Prostate gland (tissue), 2 donors: ENCODE results near the gene BCAM. TPM values are rescaled to one million over a fixed set of nuclear protein-coding genes. Genes with fewer than 3 reads are reported as not detected.

ENCODE experiments used
- DNase-seq: peaks from one replicate; pipeline ENCODE4 v3.0.0-alpha.2; 2019; ENCODE audit warnings: low spot score
- H3K27ac ChIP-seq, 2 donors: fragments of 200-600 bp; sonication (generic); 2 replicates each; pipeline ENCODE4 v1.5.1; 2017 to 2019
- H3K27me3 ChIP-seq: fragments of 200-600 bp; sonication (generic); replicated peaks from 2 replicates; pipeline ENCODE4 v1.5.1; 2019; ENCODE audit not compliant: insufficient read depth
- H3K36me3 ChIP-seq, 2 donors: fragments of 200-600 bp; sonication (generic); 1 replicate in 1 of 2; 2 replicates in 1 of 2; pipeline versions ENCODE4 v1.5.1 to v1.8.1; 2017 to 2019
- H3K4me1 ChIP-seq: fragments of 200-600 bp; sonication (generic); replicated peaks from 2 replicates; pipeline ENCODE4 v1.5.1; 2019
- H3K4me3 ChIP-seq, 2 donors: fragments of 200-600 bp; sonication (generic); 2 replicates each; pipeline ENCODE4 v1.5.1; 2017 to 2019
- H3K9me3 ChIP-seq: fragments of 200-600 bp; sonication (generic); 2 replicates; pipeline ENCODE4 v1.5.1; 2017
- CTCF ChIP-seq, 4 experiments: fragments of 200-600 bp in 2 of 4; fragments of 450-650 bp in 2 of 4; sonication (generic) in 2 of 4; IDR thresholded peaks; 1 replicate in 3 of 4; 2 replicates in 1 of 4; pipeline ENCODE4 v1.5.1; 2016 to 2019; ENCODE audit warnings: antibody characterized with exemption in 4 of 4, mild to moderate bottlenecking in 2 of 4, moderate library complexity in 2 of 4
- POLR2A ChIP-seq: fragments of 450-650 bp; IDR thresholded peaks from one replicate; pipeline ENCODE4 v1.6.1; 2016; ENCODE audit warnings: antibody characterized with exemption, mild to moderate bottlenecking
- POLR2AphosphoS5 ChIP-seq: sonication (generic); formaldehyde crosslinking; IDR thresholded peaks from one replicate; pipeline ENCODE4 v1.6.1; 2017; ENCODE audit warnings: antibody characterized with exemption
- WGBS: methylation state at CpG from one replicate; pipeline ENCODE4 v1.1.5; 2018; 5-methylcytosine and 5-hydroxymethylcytosine counted together
- intact Hi-C: fragments of 100-400 bp; cut with DNase I; formaldehyde crosslinking; loops from one replicate; pipeline ENCODE4 v1.14.2; 2022
- total RNA-seq, 2 donors: library from RNA; depleted of rRNA; stranded (reverse); fragments of >200 nt; gene quantifications; one replicate each; pipeline ENCODE4 v1.1.0, GENCODE V29; 2016

The BCAM gene
- total RNA-seq, 2 donors from 2014 or later: 258 to 501 TPM

DNA sequence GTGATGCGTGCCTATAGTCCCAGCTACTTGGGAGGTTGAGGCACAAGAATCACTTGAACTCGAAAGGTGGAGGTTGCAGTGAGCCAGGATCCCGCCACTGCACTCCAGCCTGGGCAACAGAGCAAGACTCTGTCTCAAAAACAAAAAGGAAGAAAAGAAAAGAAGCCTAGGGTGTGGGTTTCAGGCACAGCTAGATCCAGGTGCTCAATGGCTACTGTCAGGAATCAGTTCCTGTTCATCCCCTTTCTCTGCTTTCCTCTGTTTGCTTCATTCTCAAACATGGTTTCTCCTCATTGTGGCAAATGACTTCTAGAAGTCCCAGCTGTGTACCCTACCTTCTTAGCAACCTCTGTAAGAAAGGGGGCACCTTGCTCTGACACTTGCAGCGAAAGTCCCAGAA is 25.4 kb upstream of the BCAM start:
- H3K4me1 ChIP-seq: no peaks in the 10 kb centered on the region
- no peak overlapping the region for H3K4me3 ChIP-seq
- no peaks in the 10 kb centered on the region for H3K27me3 ChIP-seq
- H3K27ac ChIP-seq: peak overlapping the region in 1 of 2 donors; percentile 78
- intact Hi-C loops: no loop called here
- WGBS: 92% methylated on average over 4 of the region's 4 CpGs
- no peaks in the 10 kb centered on the region for H3K36me3 ChIP-seq
- TF ChIP-seq POLR2AphosphoS5 (no peak), POLR2A (no peak), CTCF (IDR thresholded peaks at IDR 0.05) (no peak)
- no peaks in the 10 kb centered on the region for H3K9me3 ChIP-seq
- no peak for DNase-seq

- intact Hi-C loops: no loop called here
- H3K36me3 ChIP-seq: no peaks in the 10 kb centered on the region
- H3K27ac ChIP-seq: peak overlapping the region; percentile 59 to 78
- TF ChIP-seq POLR2AphosphoS5 (no peak), CTCF (IDR thresholded peaks at IDR 0.05) (no peak), POLR2A (no peak)
- WGBS: 78% methylated on average over 3 of the region's 3 CpGs
- DNase-seq: no peak
- H3K4me3 ChIP-seq: no peak overlapping the region
- no peaks in the 10 kb centered on the region for H3K4me1 ChIP-seq
- no peaks in the 10 kb centered on the region for H3K9me3 ChIP-seq
- H3K27me3 ChIP-seq: no peaks in the 10 kb centered on the region
Observed at GRCh38 chr19:44785271-44785670, 23.6 kb upstream of the BCAM start.

DNA sequence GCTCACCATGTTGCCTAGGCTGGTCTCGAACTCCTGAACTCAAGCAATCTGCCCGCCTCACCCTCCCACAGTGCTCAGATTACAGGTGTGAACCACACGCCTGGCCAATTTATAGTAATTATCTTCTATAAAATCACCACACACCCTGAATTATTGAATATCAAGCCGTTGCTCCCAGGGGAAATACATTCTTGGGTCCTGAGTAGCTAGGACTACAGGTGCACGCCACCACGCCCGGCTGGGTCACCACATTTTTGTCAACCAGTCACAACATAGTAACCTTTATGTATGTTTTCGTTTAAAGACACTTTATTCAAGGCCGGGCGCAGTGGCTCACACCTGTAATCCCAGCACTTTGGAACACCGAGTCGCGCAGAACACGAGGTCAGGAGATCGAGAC is 22.9 kb upstream of the BCAM start:
- no peaks in the 10 kb centered on the region for H3K36me3 ChIP-seq
- no peaks in the 10 kb centered on the region for H3K4me1 ChIP-seq
- 88% methylated on average over 15 of the region's 15 CpGs for WGBS
- intact Hi-C loops: no loop called here
- H3K27me3 ChIP-seq: no peaks in the 10 kb centered on the region
- no peak for DNase-seq
- TF ChIP-seq CTCF (IDR thresholded peaks at IDR 0.05): no peak
- TF ChIP-seq POLR2A: no peak
- TF ChIP-seq POLR2AphosphoS5: no peak
- no peak overlapping the region for H3K4me3 ChIP-seq
- peak overlapping the region in 1 of 2 donors; percentile 78 for H3K27ac ChIP-seq
- no peaks in the 10 kb centered on the region for H3K9me3 ChIP-seq

GRCh38 chr19:44788971-44789370 is 19.9 kb upstream of the BCAM start:
- no peaks in the 10 kb centered on the region for H3K36me3 ChIP-seq
- no peaks in the 10 kb centered on the region for H3K27me3 ChIP-seq
- H3K4me3 ChIP-seq: no peak overlapping the region
- no peaks in the 10 kb centered on the region for H3K9me3 ChIP-seq
- TF ChIP-seq CTCF (IDR thresholded peaks at IDR 0.05): no peak
- no peak for TF ChIP-seq POLR2A
- no peak for TF ChIP-seq POLR2AphosphoS5
- intact Hi-C loops: no loop called here
- no peak overlapping the region for H3K27ac ChIP-seq
- WGBS: 87% methylated on average over 6 of the region's 6 CpGs
- DNase-seq: no peak
- no peaks in the 10 kb centered on the region for H3K4me1 ChIP-seq

DNA sequence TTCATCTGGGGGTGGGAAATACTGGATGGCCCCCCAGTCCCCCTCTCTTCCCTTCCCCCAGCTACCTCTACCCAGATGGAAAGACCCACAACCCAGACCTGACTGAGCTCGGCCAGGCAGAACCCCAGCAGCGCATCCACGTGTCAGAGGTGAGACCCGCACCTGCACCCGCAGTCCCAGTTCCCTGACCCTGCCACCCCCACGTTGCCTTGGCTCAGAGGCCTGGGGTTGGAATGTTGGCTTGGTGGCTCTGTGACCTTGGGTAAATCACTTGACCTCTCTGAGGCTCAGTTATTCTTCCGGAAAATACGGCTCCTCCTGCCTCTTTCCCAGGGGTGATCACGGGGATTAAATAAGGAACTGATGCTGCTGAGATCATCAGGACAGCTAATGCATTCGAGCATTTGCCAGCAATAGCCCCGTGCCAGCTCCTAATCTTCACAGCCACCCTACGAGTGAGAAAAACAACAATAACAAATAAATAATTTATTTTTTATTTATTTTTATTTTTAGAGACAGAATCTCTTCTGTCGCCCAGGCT is 18.9 kb upstream of the BCAM start:
- no peak overlapping the region for H3K4me3 ChIP-seq
- intact Hi-C loops: no loop called here
- TF ChIP-seq POLR2AphosphoS5: no peak
- no peak for TF ChIP-seq CTCF (IDR thresholded peaks at IDR 0.05)
- TF ChIP-seq POLR2A: no peak
- H3K36me3 ChIP-seq: no peaks in the 10 kb centered on the region
- WGBS: 91% methylated on average over 13 of the region's 13 CpGs
- H3K9me3 ChIP-seq: no peaks in the 10 kb centered on the region
- H3K27me3 ChIP-seq: no peaks in the 10 kb centered on the region
- H3K4me1 ChIP-seq: no peaks in the 10 kb centered on the region
- DNase-seq: no peak
- no peak overlapping the region for H3K27ac ChIP-seq
